Measurements from ENCODE around the gene BRD3OS.

BRD3OS gene

DNA sequence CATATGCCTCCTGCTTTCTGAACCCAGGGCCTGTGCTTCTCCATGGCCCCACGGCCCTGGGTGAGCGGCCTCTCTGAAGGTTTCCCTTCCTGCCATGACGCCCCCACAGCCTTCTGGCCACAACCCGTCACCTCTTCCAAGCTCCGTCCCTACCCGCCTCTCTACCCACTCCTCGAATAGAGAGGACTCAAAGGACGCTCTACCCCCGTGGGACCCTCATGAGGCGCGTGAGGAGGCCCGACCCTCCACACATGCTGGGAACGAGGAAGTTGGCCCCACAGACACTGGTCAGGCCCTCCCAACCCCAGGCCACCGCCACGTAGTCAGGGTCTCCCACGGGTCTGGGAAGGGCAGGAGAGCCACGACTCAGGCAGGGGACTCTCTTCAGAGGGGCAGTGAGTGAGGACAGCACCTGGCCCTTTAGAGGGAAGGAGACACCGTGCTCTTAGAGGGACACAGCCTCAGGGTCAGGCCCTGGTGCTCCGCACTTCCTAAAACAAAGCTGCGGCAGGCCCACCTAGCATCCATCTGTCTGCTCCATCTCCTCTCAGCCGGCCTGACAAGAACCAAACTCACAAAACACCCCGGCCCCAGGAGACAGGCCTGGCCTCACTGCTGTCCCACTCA is 37.3 kb downstream of the BRD3OS start:
- Histone ChIP-seq H3K4me3 (replicated peaks; ENCODE audit: low read depth, low read length) (no peak overlapping the region), H3K36me3 (ENCODE audit: control insufficient read depth, insufficient read depth, low read length) (no peaks in the 10 kb centered on the region), H3K27me3 (replicated peaks; ENCODE audit: control insufficient read depth, insufficient read depth, low read length) (no peaks in the 10 kb centered on the region)
- DNase-seq (ENCODE audit: extremely low read depth, insufficient read length), result no peak
- TF ChIP-seq, protein P1, sequence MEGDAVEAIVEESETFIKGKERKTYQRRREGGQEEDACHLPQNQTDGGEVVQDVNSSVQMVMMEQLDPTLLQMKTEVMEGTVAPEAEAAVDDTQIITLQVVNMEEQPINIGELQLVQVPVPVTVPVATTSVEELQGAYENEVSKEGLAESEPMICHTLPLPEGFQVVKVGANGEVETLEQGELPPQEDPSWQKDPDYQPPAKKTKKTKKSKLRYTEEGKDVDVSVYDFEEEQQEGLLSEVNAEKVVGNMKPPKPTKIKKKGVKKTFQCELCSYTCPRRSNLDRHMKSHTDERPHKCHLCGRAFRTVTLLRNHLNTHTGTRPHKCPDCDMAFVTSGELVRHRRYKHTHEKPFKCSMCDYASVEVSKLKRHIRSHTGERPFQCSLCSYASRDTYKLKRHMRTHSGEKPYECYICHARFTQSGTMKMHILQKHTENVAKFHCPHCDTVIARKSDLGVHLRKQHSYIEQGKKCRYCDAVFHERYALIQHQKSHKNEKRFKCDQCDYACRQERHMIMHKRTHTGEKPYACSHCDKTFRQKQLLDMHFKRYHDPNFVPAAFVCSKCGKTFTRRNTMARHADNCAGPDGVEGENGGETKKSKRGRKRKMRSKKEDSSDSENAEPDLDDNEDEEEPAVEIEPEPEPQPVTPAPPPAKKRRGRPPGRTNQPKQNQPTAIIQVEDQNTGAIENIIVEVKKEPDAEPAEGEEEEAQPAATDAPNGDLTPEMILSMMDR (IDR thresholded peaks at IDR 0.05; ENCODE audit: insufficient read depth, low read length, poor library complexity, severe bottlenecking), result no peak

DNA sequence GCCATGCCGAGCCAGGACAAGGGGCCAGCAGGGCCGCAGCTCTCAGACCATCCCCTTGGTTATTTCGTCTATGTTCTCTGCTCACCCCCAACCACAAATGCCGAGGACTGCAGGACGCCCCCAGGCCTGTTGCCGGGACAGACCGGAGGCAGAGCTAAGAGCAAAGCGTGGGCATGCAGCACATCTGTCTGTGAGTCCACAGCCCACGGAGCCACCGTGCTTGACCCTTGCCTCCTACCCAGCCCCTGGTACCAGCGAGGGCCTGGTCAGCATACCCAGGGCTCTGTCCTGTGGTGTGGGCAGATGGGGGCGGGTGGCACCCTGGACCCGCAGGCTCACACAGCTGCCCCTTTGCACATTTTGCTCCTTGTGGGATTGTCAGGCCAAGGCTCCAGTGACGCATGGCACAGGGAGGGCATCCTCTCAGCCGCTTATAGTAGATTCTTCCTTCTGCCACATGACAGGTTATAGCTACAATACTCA is 37.8 kb downstream of the BRD3OS start:
- Histone ChIP-seq H3K27me3 (replicated peaks; ENCODE audit: control insufficient read depth, insufficient read depth, low read length) (no peaks in the 10 kb centered on the region), H3K36me3 (ENCODE audit: control insufficient read depth, insufficient read depth, low read length) (no peaks in the 10 kb centered on the region), H3K4me3 (replicated peaks; ENCODE audit: low read depth, low read length) (no peak overlapping the region)
- TF ChIP-seq, protein P1 (IDR thresholded peaks at IDR 0.05; ENCODE audit: insufficient read depth, low read length, poor library complexity, severe bottlenecking), result no peak
- DNase-seq (ENCODE audit: extremely low read depth, insufficient read length), result no peak

DNA sequence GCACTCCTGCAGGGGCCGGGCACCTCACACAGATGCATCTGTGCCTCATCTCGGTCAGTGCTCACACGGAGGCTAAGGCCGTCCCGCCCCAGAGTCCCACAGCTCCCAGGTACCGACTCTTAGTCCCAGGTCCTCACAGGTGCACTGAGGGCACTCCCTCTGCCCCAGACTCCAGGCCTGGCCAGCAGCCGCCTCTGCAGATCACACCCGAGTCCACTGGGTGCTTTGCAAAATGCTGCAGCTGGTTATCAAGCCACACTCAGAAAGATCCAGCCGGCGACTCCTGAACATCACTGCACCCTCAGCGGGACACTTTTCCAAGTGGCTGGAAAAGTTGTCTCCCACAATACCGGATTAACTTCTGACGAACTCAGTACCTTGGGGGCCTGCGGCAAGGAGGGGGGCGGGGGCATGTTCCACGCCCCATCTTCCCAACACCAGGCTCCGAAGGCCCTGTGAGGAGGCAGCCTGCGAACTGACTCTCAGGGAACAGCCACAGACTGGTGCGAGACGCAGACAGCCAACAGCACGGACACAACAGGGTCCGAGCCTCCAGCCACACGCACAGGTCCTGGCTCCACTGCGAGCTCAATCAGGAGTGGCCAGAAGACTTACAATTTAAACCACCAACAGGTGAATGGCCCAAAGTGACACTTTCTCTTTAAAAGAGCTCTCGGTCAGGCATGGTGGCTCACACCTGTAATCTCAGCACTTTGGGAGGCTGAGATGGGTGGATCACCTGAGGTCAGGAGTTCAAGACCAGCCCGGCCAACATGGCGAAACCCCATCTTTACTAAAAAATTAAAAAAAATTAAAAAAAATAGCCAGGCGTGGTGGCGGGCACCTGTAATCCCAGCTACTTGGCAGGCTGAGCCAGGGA is 38.5 kb downstream of the BRD3OS start:
- Histone ChIP-seq H3K36me3 (ENCODE audit: control insufficient read depth, insufficient read depth, low read length) (no peaks in the 10 kb centered on the region), H3K4me3 (replicated peaks; ENCODE audit: low read depth, low read length) (no peak overlapping the region), H3K27me3 (replicated peaks; ENCODE audit: control insufficient read depth, insufficient read depth, low read length) (no peaks in the 10 kb centered on the region)
- no peak for DNase-seq (ENCODE audit: extremely low read depth, insufficient read length)
- TF ChIP-seq, protein P1 (IDR thresholded peaks at IDR 0.05; ENCODE audit: insufficient read depth, low read length, poor library complexity, severe bottlenecking), result no peak

DNA sequence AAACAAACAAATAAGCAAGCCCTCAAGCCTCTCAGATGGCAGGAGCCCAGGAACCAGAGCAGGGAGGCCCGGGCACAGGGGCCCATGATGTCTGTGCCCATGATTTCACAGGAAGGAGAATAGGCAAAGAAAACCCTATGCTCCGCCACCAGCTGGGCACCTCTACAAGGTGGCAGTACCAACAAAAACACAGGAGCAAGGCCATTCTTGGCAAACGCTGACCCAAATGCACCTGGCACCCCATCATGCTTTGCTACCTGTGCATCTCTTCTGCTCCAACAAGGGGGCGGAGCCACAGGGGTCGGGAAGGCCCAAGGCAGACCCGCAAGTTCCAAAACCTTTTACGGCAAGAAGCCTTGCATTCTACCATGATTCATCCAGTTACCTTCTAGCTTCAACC is 39.4 kb downstream of the BRD3OS start:
- Histone ChIP-seq H3K4me3 (replicated peaks; ENCODE audit: low read depth, low read length) (no peak overlapping the region), H3K27me3 (replicated peaks; ENCODE audit: control insufficient read depth, insufficient read depth, low read length) (no peaks in the 10 kb centered on the region), H3K36me3 (ENCODE audit: control insufficient read depth, insufficient read depth, low read length) (no peaks in the 10 kb centered on the region)
- DNase-seq (ENCODE audit: extremely low read depth, insufficient read length), result no peak
- TF ChIP-seq, protein P1 (IDR thresholded peaks at IDR 0.05; ENCODE audit: insufficient read depth, low read length, poor library complexity, severe bottlenecking), result no peak

DNA sequence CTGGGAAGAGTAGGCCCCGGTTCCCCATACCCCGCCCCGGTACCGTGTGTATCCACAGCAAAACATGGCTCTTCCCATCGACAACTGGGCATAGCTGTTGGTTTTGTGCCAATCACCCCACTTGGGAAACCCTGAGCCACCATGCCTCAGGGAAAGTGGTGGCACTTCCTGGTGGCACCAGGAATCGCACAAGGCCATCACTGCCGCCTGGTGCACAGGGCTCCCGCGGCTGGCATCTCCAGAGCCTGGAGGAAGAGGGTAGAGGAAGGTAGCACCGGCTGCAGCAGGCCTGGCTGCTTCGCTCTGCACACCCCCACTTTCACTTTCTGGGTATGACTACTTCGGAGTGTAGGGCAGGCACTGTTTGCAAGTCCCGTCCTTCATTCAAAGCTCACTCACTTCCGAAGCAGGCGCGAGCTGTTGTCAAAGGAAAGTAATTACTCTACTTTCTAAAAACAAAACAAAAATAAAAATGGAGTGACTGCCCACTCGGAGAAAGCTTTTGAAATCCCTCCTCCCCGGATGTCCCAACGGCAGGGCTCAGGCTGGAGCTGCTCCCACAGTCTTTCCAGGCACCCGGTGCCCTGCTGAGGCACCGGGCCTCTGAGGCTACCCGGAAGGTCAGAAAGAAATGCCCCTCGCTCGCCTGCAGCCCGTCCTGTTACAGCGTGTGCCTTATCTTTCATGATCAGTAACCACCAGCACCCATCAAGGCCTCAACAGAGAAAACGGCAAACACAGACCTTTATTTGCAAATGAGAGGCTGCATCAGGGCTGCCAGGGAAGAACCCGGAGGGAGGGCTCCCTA is 40.5 kb downstream of the BRD3OS start:
- Histone ChIP-seq H3K36me3 (ENCODE audit: control insufficient read depth, insufficient read depth, low read length) (no peaks in the 10 kb centered on the region), H3K4me3 (replicated peaks; ENCODE audit: low read depth, low read length) (peak overlapping the region; percentile 82), H3K27me3 (replicated peaks; ENCODE audit: control insufficient read depth, insufficient read depth, low read length) (peaks cover 2% of the 10 kb centered on the region; the same call in 1 of the 2 replicates)
- DNase-seq (ENCODE audit: extremely low read depth, insufficient read length), result peak; percentile 76
- TF ChIP-seq, protein P1 (IDR thresholded peaks at IDR 0.05; ENCODE audit: insufficient read depth, low read length, poor library complexity, severe bottlenecking), result no peak

All from GM06990 (cell line).